Brain microvascular endothelial cell (primary cell): ENCODE data around the gene ADCY7.

Experiments used
- DNase-seq: peaks from one replicate; pipeline ENCODE4 v3.0.0-alpha.2; 2020
- H3K27ac ChIP-seq: fragments of 250-450 bp; sonication (Bioruptor Pico); 2 replicates; pipeline ENCODE4 v1.5.1; 2020; ENCODE audit warnings: mild to moderate bottlenecking, moderate library complexity
- H3K27me3 ChIP-seq: fragments of 250-450 bp; sonication (Bioruptor Pico); replicated peaks from 2 replicates; pipeline ENCODE4 v1.5.1; 2020; ENCODE audit warnings: mild to moderate bottlenecking
- H3K36me3 ChIP-seq: fragments of 250-450 bp; sonication (Bioruptor Pico); replicated peaks from 2 replicates; pipeline ENCODE4 v1.5.1; 2020; ENCODE audit warnings: mild to moderate bottlenecking
- H3K4me3 ChIP-seq: 2 replicates; pipeline ENCODE4 v1.5.1; 2011; ENCODE audit warnings: low read depth, mild to moderate bottlenecking, control low read depth, low read length, moderate library complexity
- CTCF ChIP-seq: IDR thresholded peaks from 2 replicates; pipeline ENCODE4 v1.5.1; 2011; ENCODE audit warnings: low read depth, mild to moderate bottlenecking, moderate library complexity, low read length, control low read depth, inconsistent platforms; ENCODE audit errors: missing control alignments
- in situ Hi-C: cut with HindIII; loops from 2 replicates; pipeline ENCODE4 v1.10.0; 2017; ENCODE audit warnings: low sequenced_read_pairs, low pct_ligation_motif_present

ADCY7 gene

GRCh38 chr16:50282010-50282538 is 15.7 kb downstream of the ADCY7 start:
- no peak overlapping the region for H3K27ac ChIP-seq
- peak; percentile 31 for DNase-seq

GRCh38 chr16:50282955-50283631 is 16.7 kb downstream of the ADCY7 start:
- peaks cover 5% of the 10 kb centered on the region for H3K36me3 ChIP-seq
- H3K4me3 ChIP-seq = no peak overlapping the region
- H3K27me3 ChIP-seq = no peaks in the 10 kb centered on the region
- in situ Hi-C loops = no loop called here
- no peak for DNase-seq
- no peak overlapping the region for H3K27ac ChIP-seq
- TF ChIP-seq CTCF = no peak

More at GRCh38 chr16:50282010-50282538, 15.7 kb downstream of the ADCY7 start:
- no peaks in the 10 kb centered on the region for H3K36me3 ChIP-seq
- H3K4me3 ChIP-seq = no peak overlapping the region
- no peaks in the 10 kb centered on the region for H3K27me3 ChIP-seq
- TF ChIP-seq CTCF = no peak
- in situ Hi-C loops = no loop called here

GRCh38 chr16:50284131-50284911 is 18.0 kb downstream of the ADCY7 start:
- Histone ChIP-seq H3K36me3 (peaks cover 5% of the 10 kb centered on the region), H3K27me3 (no peaks in the 10 kb centered on the region), H3K27ac (no peak overlapping the region), H3K4me3 (no peak overlapping the region)
- TF ChIP-seq CTCF = no peak
- no peak for DNase-seq
- in situ Hi-C loops = no loop called here

GRCh38 chr16:50285406-50286003 is 19.2 kb downstream of the ADCY7 start:
- H3K27ac ChIP-seq = no peak overlapping the region
- H3K36me3 ChIP-seq = peaks cover 6% of the 10 kb centered on the region
- H3K4me3 ChIP-seq = no peak overlapping the region
- in situ Hi-C loops = no loop called here
- no peaks in the 10 kb centered on the region for H3K27me3 ChIP-seq
- DNase-seq = no peak
- no peak for TF ChIP-seq CTCF

GRCh38 chr16:50286681-50287080 is 20.3 kb downstream of the ADCY7 start:
- in situ Hi-C loops = no loop called here
- no peak for DNase-seq
- Histone ChIP-seq H3K27me3 (no peaks in the 10 kb centered on the region), H3K4me3 (no peak overlapping the region), H3K36me3 (peaks cover 7% of the 10 kb centered on the region), H3K27ac (no peak overlapping the region)
- TF ChIP-seq CTCF = no peak
